ENCODE measurements around the gene ATP11A. TPM values are rescaled to one million over a fixed set of nuclear protein-coding genes. Genes with fewer than 3 reads are reported as not detected.
A peak's percentile ranks its signal among the peaks of the same experiment; 100 is the strongest.

ATP11A gene
- total and polyA plus RNA-seq, 7 donors, result 0.69 to 22.9 (median 9.6) TPM

DNA sequence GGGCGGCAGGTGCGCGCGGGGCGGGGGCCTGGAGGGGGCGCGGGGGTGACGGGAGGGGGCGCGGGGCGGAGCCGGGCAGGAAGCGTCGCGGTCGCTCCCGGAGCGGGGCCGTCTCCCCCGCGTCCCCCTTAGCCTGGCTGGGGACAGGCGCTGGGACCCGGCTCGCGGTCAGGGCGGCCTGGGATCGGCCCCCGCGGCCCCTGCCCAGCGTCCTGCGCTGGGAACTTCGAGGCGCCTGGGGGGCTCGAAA, 204.5 kb downstream of the ATP11A start:
- WGBS, 2 donors, result 1% methylated on average over 34 of the region's 34 CpGs
- Histone ChIP-seq H3K4me1 (peaks cover 0 to 24% (median 19%) of the 10 kb centered on the region in 4 donors), H3K4me3 (peak overlapping the region in 3 of 4 donors; percentile 33 to 53 (median 50)), H3K27me3 (peaks cover 21 to 58% (median 31%) of the 10 kb centered on the region in 3 donors), H3K9me3 (no peaks in the 10 kb centered on the region), H3K27ac (no peak overlapping the region), H3K36me3 (no peaks in the 10 kb centered on the region)
- no peak for DNase-seq
- TF ChIP-seq, protein P1, sequence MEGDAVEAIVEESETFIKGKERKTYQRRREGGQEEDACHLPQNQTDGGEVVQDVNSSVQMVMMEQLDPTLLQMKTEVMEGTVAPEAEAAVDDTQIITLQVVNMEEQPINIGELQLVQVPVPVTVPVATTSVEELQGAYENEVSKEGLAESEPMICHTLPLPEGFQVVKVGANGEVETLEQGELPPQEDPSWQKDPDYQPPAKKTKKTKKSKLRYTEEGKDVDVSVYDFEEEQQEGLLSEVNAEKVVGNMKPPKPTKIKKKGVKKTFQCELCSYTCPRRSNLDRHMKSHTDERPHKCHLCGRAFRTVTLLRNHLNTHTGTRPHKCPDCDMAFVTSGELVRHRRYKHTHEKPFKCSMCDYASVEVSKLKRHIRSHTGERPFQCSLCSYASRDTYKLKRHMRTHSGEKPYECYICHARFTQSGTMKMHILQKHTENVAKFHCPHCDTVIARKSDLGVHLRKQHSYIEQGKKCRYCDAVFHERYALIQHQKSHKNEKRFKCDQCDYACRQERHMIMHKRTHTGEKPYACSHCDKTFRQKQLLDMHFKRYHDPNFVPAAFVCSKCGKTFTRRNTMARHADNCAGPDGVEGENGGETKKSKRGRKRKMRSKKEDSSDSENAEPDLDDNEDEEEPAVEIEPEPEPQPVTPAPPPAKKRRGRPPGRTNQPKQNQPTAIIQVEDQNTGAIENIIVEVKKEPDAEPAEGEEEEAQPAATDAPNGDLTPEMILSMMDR (IDR thresholded peaks at IDR 0.05), result no peak
- TF ChIP-seq EP300 (IDR thresholded peaks at IDR 0.05) (no peak), POLR2AphosphoS5 (IDR thresholded peaks at IDR 0.05) (no peak), POLR2A (IDR thresholded peaks at IDR 0.05) (no peak)
- intact Hi-C loops (cut with DNase I), result no loop called here

DNA sequence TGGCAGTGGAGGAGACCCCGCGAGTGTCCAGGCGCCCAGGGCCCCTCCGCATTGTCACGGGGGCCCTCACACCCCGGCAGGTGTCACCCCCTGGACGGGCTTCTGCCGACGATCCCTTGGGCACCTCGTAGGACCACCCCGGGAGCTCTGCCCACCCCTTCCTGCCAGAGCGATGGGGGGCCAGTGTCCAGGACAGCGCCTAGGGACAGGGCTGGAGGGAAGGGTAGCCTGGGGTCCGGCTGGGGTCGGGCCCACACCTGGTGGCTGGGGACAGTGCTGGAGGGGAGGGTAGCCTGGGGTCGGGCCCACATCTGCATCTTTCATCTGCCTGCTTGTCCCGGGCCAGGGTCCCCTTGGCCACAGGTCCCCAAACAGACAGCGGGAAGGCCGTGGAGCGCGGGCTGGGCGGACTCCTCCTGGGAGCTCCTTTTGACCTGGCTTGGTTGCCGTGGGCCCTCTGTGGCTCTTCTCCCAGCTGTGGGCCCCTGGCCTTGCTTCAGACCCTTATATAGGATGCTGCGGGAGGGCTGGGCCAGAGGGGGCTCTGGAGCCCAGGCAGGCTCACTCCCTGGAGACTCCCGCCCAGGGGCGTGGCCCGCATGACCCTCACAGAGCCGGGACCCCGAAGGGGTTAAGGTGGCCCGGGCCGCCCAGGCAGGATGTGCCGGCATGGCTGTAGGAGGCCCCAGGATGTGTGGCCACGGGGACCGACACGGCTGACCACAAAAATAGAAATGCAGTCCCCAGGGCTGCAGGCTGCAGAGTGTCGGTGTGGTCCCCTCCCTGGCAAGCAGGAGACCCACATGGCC, 205.0 kb downstream of the ATP11A start:
- Histone ChIP-seq H3K9me3 (no peaks in the 10 kb centered on the region), H3K27ac (no peak overlapping the region), H3K4me3 (peak overlapping the region in 3 of 4 donors; percentile 33 to 53 (median 50)), H3K36me3 (no peaks in the 10 kb centered on the region), H3K27me3 (peaks cover 21 to 62% (median 31%) of the 10 kb centered on the region in 3 donors), H3K4me1 (peaks cover 0 to 24% (median 19%) of the 10 kb centered on the region in 4 donors)
- intact Hi-C loops (cut with DNase I), result no loop called here
- TF ChIP-seq, protein P1 (IDR thresholded peaks at IDR 0.05), result no peak
- TF ChIP-seq POLR2AphosphoS5 (IDR thresholded peaks at IDR 0.05) (no peak), POLR2A (IDR thresholded peaks at IDR 0.05) (no peak), EP300 (IDR thresholded peaks at IDR 0.05) (no peak)
- no peak for DNase-seq
- 4 to 5% methylated on average over 36 of the region's 36 CpGs for WGBS, 2 donors

DNA sequence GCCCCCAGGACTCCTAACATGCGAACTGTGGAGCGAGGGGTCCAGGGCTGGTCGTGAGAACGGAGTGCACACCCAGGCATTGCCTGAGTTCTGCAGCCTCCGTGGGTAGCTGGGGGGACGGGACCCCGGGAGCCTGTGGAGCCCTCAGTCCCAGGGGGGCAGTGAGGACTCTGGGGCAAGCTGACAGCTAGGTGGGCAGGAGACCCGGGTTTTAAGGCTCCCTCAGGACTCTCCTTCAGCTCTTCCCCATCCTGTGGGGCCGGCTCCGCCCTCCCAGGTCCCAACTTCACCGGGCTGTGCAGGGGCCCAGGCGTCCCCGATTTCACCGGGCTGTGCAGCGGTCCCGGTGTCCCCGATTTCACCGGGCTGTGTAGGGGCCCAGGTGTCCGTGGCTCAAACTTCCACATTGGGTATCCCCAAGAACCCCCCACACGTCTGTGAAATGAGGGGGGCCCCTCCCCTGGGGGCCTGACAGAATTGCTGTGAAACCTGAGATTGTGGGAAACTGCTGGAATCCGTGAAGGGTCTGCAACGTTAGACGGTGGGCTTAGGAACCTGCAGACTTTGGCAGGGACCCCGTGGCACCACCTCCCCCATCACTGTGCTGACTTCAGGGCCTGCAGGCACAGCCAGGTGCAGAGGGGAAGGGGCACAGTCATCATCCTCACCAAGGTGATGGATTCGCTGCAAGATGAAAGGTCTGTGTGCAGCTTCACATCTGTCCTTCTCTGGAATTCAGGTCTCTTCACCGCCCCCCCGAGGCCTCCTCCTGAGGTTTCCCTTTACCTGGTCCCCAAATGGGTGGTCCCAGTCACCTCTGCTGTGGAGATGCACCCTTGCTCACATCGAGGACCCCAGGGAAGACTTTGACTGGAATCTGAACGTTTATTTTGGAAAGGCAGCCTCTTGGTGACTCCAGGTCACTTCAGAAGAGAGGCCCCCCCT, 206.0 kb downstream of the ATP11A start:
- peaks cover 0 to 24% (median 19%) of the 10 kb centered on the region in 4 donors for H3K4me1 ChIP-seq
- WGBS, 2 donors, result 56 to 68% methylated on average over 29 of the region's 29 CpGs
- no peaks in the 10 kb centered on the region for H3K36me3 ChIP-seq
- peaks cover 21 to 62% (median 31%) of the 10 kb centered on the region in 3 donors for H3K27me3 ChIP-seq
- H3K9me3 ChIP-seq, result no peaks in the 10 kb centered on the region
- no peak overlapping the region for H3K4me3 ChIP-seq
- H3K27ac ChIP-seq, result no peak overlapping the region
- TF ChIP-seq, protein P1 (IDR thresholded peaks at IDR 0.05), result no peak
- TF ChIP-seq POLR2AphosphoS5 (IDR thresholded peaks at IDR 0.05), result no peak
- TF ChIP-seq POLR2A (IDR thresholded peaks at IDR 0.05), result no peak
- TF ChIP-seq EP300 (IDR thresholded peaks at IDR 0.05), result no peak
- intact Hi-C loops (cut with DNase I), result no loop called here
- no peak for DNase-seq

DNA sequence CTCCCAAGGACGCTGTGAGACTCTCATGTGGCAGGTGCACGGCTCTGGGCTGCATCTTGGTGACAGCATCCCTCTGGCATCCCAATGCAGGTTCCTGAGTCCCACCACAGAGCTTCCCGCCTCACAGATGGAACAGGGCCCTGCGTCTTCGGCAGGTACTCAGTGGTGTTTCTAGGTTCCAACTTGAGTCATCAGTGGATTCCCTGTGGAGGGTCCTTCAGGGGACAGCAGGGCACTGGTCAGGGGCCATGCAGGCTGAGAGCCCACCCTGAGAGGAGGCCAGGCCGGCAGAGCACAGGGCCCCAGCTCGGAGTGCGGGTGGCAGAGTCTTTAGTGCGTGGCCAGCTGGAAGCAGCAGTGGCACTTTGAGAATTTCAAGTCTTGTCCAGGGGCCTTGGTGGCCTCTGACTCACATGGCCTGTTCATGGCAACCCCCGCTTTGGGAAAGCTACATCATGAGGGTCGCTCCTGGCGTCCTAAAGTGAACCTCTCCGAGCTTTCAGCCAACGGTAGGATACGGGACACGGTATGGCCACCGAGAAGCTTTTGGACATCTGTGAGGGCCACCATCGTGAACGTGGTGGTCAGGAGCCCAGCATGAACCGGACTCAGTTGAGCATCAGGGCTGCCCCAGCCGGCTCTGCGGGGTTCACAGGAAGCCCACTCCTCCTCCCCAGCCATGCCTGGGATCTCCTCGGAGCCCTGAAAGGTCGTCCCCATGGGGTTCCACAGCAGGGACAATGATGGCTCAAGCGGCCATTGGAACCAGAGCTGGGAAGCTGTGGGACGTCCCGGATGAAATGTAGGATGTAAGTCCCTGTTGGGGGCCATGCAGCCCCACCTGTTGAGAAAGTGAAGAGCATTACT, 207.1 kb downstream of the ATP11A start:
- no peak for DNase-seq
- H3K9me3 ChIP-seq, result no peaks in the 10 kb centered on the region
- H3K4me1 ChIP-seq, result peaks cover 0 to 24% (median 19%) of the 10 kb centered on the region in 4 donors
- intact Hi-C loops (cut with DNase I), result no loop called here
- no peak overlapping the region for H3K4me3 ChIP-seq
- 94% methylated on average over 27 of the region's 27 CpGs for WGBS, 2 donors
- H3K27ac ChIP-seq, result no peak overlapping the region
- peaks cover 21 to 62% (median 31%) of the 10 kb centered on the region in 3 donors for H3K27me3 ChIP-seq
- H3K36me3 ChIP-seq, result no peaks in the 10 kb centered on the region
- TF ChIP-seq EP300 (IDR thresholded peaks at IDR 0.05), result no peak
- TF ChIP-seq, protein P1 (IDR thresholded peaks at IDR 0.05), result no peak
- TF ChIP-seq POLR2A (IDR thresholded peaks at IDR 0.05), result no peak
- TF ChIP-seq POLR2AphosphoS5 (IDR thresholded peaks at IDR 0.05), result no peak

Measured in sigmoid colon (tissue), 7 donors.